ENCODE results near the gene LDLRAD4.

Gene LDLRAD4

DNA sequence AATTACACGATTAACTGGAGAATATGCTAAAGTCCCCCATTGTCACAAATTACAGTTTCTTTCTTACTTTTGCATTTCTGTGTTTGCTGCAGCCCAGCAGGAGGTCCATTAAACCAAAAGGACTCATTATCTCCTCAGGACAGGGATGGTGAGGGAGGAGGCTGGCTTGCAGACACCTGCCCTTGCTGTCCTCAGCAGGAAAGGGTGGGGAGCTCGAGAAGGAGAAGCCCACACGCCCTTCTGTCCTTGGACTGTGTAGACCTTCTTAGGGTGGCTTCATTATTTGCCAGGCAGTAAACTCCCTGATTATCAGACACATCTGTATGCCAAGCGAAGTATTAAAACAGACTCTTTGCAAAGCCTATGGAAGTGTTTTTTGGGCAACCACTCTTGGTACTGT lies 196.0 kb downstream of the LDLRAD4 start:
- no peaks in the 10 kb centered on the region for H3F3A ChIP-seq (ENCODE audit: insufficient read depth)
- TF ChIP-seq, protein P1, sequence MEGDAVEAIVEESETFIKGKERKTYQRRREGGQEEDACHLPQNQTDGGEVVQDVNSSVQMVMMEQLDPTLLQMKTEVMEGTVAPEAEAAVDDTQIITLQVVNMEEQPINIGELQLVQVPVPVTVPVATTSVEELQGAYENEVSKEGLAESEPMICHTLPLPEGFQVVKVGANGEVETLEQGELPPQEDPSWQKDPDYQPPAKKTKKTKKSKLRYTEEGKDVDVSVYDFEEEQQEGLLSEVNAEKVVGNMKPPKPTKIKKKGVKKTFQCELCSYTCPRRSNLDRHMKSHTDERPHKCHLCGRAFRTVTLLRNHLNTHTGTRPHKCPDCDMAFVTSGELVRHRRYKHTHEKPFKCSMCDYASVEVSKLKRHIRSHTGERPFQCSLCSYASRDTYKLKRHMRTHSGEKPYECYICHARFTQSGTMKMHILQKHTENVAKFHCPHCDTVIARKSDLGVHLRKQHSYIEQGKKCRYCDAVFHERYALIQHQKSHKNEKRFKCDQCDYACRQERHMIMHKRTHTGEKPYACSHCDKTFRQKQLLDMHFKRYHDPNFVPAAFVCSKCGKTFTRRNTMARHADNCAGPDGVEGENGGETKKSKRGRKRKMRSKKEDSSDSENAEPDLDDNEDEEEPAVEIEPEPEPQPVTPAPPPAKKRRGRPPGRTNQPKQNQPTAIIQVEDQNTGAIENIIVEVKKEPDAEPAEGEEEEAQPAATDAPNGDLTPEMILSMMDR (IDR thresholded peaks at IDR 0.05; ENCODE audit: insufficient read depth, low read length, poor library complexity, severe bottlenecking), result no peak
- TF ChIP-seq EZH2phosphoT487 (conservative IDR thresholded peaks at IDR 0.05; ENCODE audit: low read length), result no peak
- H3K79me2 ChIP-seq (ENCODE audit: insufficient read depth, low read length), result no peaks in the 10 kb centered on the region
- H3K27me3 ChIP-seq (ENCODE audit: low read length), result no peaks in the 10 kb centered on the region
- no peak overlapping the region for H3K27ac ChIP-seq (ENCODE audit: low read depth, low read length)
- H4K20me1 ChIP-seq (ENCODE audit: low read depth, low read length), result no peaks in the 10 kb centered on the region
- H3K9me2 ChIP-seq (replicated peaks; ENCODE audit: insufficient read depth, low read length), result no peaks in the 10 kb centered on the region
- H3K36me3 ChIP-seq (ENCODE audit: low read length), result no peaks in the 10 kb centered on the region
- no peak overlapping the region for H3K4me3 ChIP-seq (ENCODE audit: insufficient read depth, low read length, poor library complexity, severe bottlenecking)
- no peaks in the 10 kb centered on the region for H3K9me3 ChIP-seq (ENCODE audit: insufficient read depth, low read length)
- H3K4me2 ChIP-seq (ENCODE audit: low read depth, low read length, poor library complexity, severe bottlenecking), result no peak overlapping the region
- H3K9ac ChIP-seq (ENCODE audit: low read length), result no peak overlapping the region
- H2AFZ ChIP-seq (ENCODE audit: low read depth, low read length, severe bottlenecking), result no peak overlapping the region

- H3K9ac ChIP-seq (ENCODE audit: low read length), result no peak overlapping the region
- H2AFZ ChIP-seq (ENCODE audit: low read depth, low read length, severe bottlenecking), result no peak overlapping the region
- no peaks in the 10 kb centered on the region for H3K79me2 ChIP-seq (ENCODE audit: insufficient read depth, low read length)
- H4K20me1 ChIP-seq (ENCODE audit: low read depth, low read length), result no peaks in the 10 kb centered on the region
- H3K27ac ChIP-seq (ENCODE audit: low read depth, low read length), result no peak overlapping the region
- H3F3A ChIP-seq (ENCODE audit: insufficient read depth), result no peaks in the 10 kb centered on the region
- no peaks in the 10 kb centered on the region for H3K9me2 ChIP-seq (replicated peaks; ENCODE audit: insufficient read depth, low read length)
- no peaks in the 10 kb centered on the region for H3K27me3 ChIP-seq (ENCODE audit: low read length)
- H3K36me3 ChIP-seq (ENCODE audit: low read length), result no peaks in the 10 kb centered on the region
- TF ChIP-seq EZH2phosphoT487 (conservative IDR thresholded peaks at IDR 0.05; ENCODE audit: low read length), result no peak
- TF ChIP-seq, protein P1 (IDR thresholded peaks at IDR 0.05; ENCODE audit: insufficient read depth, low read length, poor library complexity, severe bottlenecking), result no peak
- H3K4me3 ChIP-seq (ENCODE audit: insufficient read depth, low read length, poor library complexity, severe bottlenecking), result no peak overlapping the region
- no peaks in the 10 kb centered on the region for H3K9me3 ChIP-seq (ENCODE audit: insufficient read depth, low read length)
- no peak overlapping the region for H3K4me2 ChIP-seq (ENCODE audit: low read depth, low read length, poor library complexity, severe bottlenecking)
Measured at GRCh38 chr18:13415736-13416135, 197.2 kb downstream of the LDLRAD4 start.

- Histone ChIP-seq H3K4me3 (ENCODE audit: insufficient read depth, low read length, poor library complexity, severe bottlenecking) (no peak overlapping the region), H3F3A (ENCODE audit: insufficient read depth) (no peaks in the 10 kb centered on the region), H3K9me3 (ENCODE audit: insufficient read depth, low read length) (no peaks in the 10 kb centered on the region), H4K20me1 (ENCODE audit: low read depth, low read length) (no peaks in the 10 kb centered on the region), H3K4me2 (ENCODE audit: low read depth, low read length, poor library complexity, severe bottlenecking) (no peak overlapping the region), H3K79me2 (ENCODE audit: insufficient read depth, low read length) (no peaks in the 10 kb centered on the region), H3K9me2 (replicated peaks; ENCODE audit: insufficient read depth, low read length) (no peaks in the 10 kb centered on the region), H3K27ac (ENCODE audit: low read depth, low read length) (no peak overlapping the region), H3K27me3 (ENCODE audit: low read length) (no peaks in the 10 kb centered on the region), H3K36me3 (ENCODE audit: low read length) (no peaks in the 10 kb centered on the region), H2AFZ (ENCODE audit: low read depth, low read length, severe bottlenecking) (no peak overlapping the region), H3K9ac (ENCODE audit: low read length) (no peak overlapping the region)
- TF ChIP-seq, protein P1 (IDR thresholded peaks at IDR 0.05; ENCODE audit: insufficient read depth, low read length, poor library complexity, severe bottlenecking), result no peak
- TF ChIP-seq EZH2phosphoT487 (conservative IDR thresholded peaks at IDR 0.05; ENCODE audit: low read length), result no peak
Measured at GRCh38 chr18:13416208-13416607, 197.6 kb downstream of the LDLRAD4 start.

Data from SU-DHL-6 (cell line).